Activated T-helper 1 cell treated with anti-CD3 and anti-CD28 coated beads, Interleukin-2, amount 50 U/mL, for 16 hours (primary cell): ENCODE results near the gene ARHGAP21.

Source experiments
- DNase-seq, 2 donors: peaks; one replicate each; pipeline ENCODE4 v3.0.0-alpha.2; 2020; ENCODE audit warnings: low read depth in 1 of 2, low spot score in 1 of 2

The ARHGAP21 gene

DNA sequence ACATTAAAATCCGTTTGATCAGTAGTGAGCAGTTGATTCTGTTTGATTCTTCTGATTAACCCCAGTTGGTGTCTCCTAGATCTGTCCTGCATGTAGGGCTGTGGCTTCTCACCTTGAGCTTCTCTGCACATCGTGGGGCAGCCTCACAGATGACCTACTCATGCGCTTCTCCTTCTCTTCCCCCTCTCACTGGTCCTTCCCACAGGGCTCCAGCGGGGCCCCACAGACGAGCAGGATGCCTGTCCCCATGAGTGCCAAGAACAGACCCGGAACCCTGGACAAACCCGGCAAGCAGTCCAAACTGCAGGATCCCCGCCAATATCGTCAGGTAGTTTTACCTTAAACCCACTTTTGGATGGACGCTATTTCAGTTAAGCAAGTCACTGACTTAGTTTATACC lies 178.9 kb downstream of the ARHGAP21 start:
- DNase-seq = no peak

- no peak for DNase-seq
Observed at GRCh38 chr10:24542314-24543270, 181.1 kb downstream of the ARHGAP21 start.

DNA sequence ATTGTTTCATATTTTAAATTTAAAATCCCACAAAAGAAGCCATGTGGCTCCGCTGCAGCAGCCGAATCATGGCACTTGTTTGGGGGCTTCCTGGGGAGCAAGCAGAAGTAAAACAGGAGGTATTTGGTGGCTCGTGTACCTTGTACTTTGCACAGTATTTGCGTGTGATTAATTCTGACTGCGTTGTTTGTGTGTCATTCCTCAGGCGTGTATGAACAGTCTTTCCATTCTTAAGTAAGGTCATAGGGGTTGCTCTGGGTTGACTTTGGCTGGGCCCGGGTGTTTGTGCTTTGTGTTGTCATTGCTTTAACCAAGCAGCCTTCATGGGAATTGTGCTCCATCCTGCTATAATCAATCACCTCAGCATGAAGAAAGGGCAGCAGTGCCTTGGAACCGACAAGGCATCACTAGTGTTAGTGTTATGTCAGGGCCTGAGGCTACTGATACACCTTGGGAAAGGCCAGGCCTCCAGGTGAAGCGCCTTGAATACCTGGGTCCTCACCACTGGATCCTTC lies 182.4 kb downstream of the ARHGAP21 start:
- no peak for DNase-seq

- no peak for DNase-seq
Observed at GRCh38 chr10:24536636-24537035, 187.1 kb downstream of the ARHGAP21 start.

DNA sequence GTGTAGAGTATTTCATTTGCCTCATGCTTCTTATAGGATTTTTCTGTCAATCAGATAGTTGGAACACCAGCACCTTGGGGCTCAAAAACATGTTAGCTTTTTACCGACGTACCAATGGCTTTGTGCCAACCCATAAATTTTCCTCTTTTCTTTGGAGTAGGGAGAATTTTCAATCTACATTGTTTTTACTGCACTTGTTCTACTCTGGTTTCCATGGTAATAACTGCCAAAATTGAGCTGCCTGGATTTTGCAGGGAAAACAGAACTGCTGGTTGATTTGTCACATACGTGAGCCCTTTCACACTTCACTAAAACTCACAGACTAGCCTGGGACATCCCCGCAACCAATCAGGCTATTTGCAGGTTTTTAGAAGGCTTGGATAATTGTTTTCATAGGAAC lies 189.7 kb downstream of the ARHGAP21 start:
- DNase-seq = no peak
